Esophagus (tissue), 2 donors: Measurements from ENCODE around the gene PPP1R14B. TPM values are rescaled to one million over a fixed set of nuclear protein-coding genes. Genes with fewer than 3 reads are reported as not detected.

ENCODE experiments used
- H3K27ac ChIP-seq, 2 donors: one replicate each; pipeline ENCODE4 v1.5.1; 2013; ENCODE audit warnings: low read depth in 2 of 2, mild to moderate bottlenecking in 2 of 2, inconsistent platforms in 1 of 2, low read length in 1 of 2, moderate library complexity in 1 of 2
- H3K27me3 ChIP-seq, 2 donors: one replicate each; pipeline ENCODE4 v1.6.1; 2013; ENCODE audit warnings: low read length in 2 of 2, control low read depth in 1 of 2, mild to moderate bottlenecking in 1 of 2; ENCODE audit not compliant: insufficient read depth in 2 of 2, control insufficient read depth in 1 of 2
- H3K36me3 ChIP-seq, 2 donors: one replicate each; pipeline ENCODE4 v1.6.1; 2013; ENCODE audit warnings: low read length in 1 of 2; ENCODE audit not compliant: control insufficient read depth in 2 of 2, insufficient read depth in 2 of 2
- H3K4me1 ChIP-seq, 2 donors: one replicate each; pipeline ENCODE4 v1.6.1; 2013; ENCODE audit warnings: low read length in 1 of 2; ENCODE audit not compliant: control insufficient read depth in 2 of 2, insufficient read depth in 2 of 2
- H3K4me3 ChIP-seq, 2 donors: one replicate each; pipeline ENCODE4 v1.5.1; 2013; ENCODE audit warnings: low read length in 2 of 2, mild to moderate bottlenecking in 2 of 2, low read depth in 1 of 2, moderate library complexity in 1 of 2
- H3K9me3 ChIP-seq, 2 donors: one replicate each; pipeline ENCODE4 v1.6.1; 2013; ENCODE audit warnings: mild to moderate bottlenecking in 2 of 2, low read depth in 1 of 2, low read length in 1 of 2, moderate library complexity in 1 of 2; ENCODE audit not compliant: control insufficient read depth in 2 of 2, insufficient read depth in 1 of 2
- WGBS, 2 donors: extraction: QIAGEN DNeasy Blood & Tissue Kit; methylation state at CpG; one replicate each; pipeline ENCODE4 v1.1.7; 2013; 5-methylcytosine and 5-hydroxymethylcytosine counted together
- polyA plus RNA-seq, 2 donors: library from polyadenylated mRNA; stranded (reverse); fragments of 200-250 nt; gene quantifications; one replicate each; pipeline ENCODE4 v1.2.3, GENCODE V29; 2013
- donor health status: healthy with polysubstance abuse.
- donor health status: Bipolar disorder and iron deficiency.

PPP1R14B gene
- polyA plus RNA-seq, 2 donors, result 211 to 349 TPM

DNA sequence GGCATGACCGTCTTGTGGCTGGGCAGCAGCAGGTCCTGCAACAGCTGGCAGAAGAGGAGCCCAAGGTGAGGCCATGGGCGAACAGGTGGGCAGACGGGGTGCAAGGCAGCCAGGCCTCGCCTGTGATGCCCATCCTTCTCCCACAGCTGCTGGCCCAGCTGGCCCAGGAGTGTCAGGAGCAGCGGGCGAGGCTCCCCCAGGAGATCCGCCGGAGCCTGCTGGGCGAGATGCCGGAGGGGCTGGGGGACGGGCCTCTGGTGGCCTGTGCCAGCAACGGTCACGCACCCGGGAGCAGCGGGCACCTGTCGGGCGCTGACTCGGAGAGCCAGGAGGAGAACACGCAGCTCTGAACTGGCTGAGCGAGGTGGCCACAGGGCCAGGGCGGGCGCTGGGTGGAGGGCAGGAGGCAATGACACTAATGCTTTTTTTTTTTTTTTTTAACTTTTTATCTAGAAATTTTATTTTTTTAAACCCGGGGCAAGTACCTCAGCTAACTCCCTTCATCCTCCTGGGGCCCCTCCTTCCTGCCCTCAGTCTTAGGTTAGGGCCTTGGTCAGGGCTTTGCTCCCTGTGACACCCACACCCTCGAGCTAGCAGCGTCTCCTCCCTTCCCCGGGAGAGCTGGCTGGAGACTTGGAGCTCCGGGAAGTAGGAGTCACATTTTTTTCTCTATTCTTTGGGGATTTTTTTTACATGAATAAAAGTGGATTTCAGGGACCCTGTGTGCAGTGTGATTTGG, 20.6 kb upstream of the PPP1R14B start:
- H3K27ac ChIP-seq, result peak overlapping the region; percentile 96
- no peaks in the 10 kb centered on the region for H3K27me3 ChIP-seq
- WGBS, 2 donors, result 45 to 61% methylated on average over 27 of the region's 27 CpGs
- H3K4me1 ChIP-seq, result peaks cover 4 to 20% of the 10 kb centered on the region in 2 donors
- no peak overlapping the region for H3K4me3 ChIP-seq
- H3K36me3 ChIP-seq, result peaks cover 5 to 39% of the 10 kb centered on the region in 2 donors
- no peaks in the 10 kb centered on the region for H3K9me3 ChIP-seq

DNA sequence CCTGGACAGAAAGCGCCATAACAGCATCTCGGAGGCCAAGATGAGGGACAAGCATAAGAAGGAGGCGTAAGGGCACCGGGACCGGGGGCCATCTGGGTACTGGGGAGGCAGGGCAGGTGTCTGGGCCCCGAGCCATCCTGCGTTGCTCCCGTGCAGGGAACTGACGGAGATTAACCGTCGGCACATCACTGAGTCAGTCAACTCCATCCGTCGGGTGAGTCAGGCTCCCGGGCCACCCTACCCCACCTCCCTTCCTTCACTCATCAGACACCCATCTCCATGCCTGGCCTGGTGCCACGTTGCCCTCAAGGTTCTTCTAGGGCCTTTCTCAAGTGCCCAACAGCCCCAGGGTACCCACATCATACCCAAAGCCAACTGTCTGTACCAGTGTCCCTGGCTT, 19.6 kb upstream of the PPP1R14B start:
- Histone ChIP-seq H3K9me3 (no peaks in the 10 kb centered on the region), H3K4me3 (no peak overlapping the region), H3K27me3 (no peaks in the 10 kb centered on the region), H3K4me1 (peaks cover 4 to 20% of the 10 kb centered on the region in 2 donors), H3K36me3 (peaks cover 5 to 49% of the 10 kb centered on the region in 2 donors), H3K27ac (peak overlapping the region in 1 of 2 donors; percentile 48)
- WGBS, 2 donors, result 81% methylated on average over 15 of the region's 15 CpGs

DNA sequence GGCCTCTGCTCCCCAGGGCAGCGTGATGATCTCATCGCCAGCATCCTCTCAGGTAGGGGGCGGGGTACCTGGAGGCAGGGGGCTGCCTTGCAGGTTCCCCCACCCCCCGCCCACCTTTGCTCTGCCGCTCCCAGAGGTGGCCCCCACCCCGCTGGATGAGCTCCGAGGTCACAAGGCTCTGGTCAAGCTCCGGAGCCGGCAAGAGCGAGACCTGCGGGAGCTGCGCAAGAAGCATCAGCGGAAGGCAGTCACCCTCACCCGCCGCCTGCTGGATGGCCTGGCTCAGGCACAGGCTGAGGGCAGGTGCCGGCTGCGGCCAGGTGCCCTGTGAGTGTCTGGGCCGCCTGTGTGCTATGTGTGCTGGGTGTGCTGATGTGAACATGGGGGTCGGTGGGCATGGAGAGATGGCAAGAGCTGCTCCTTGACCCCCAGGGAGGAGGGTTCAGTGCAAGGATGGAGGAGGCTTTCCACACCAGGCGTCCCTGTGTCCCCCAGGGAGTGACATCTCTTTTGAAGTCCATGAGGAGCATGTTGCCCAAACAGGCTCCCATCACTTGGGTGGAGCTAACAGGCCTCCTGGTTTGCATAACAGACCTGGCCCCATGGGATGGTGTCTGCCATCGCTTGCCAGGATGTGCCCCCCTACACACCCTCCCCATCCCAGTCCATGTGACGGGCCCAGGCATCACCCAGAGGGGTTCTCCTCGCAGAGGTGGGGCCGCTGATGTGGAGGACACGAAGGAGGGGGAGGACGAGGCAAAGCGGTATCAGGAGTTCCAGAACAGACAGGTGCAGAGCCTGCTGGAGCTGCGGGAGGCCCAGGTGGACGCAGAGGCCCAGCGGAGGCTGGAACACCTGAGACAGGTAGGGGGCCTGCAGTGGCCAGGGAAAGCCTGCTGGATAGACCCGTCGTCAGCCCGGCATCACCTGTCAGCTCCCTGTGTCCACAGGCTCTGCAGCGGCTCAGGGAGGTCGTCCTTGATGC, 18.7 kb upstream of the PPP1R14B start:
- peaks cover 7 to 52% of the 10 kb centered on the region in 2 donors for H3K36me3 ChIP-seq
- H3K4me3 ChIP-seq, result no peak overlapping the region
- H3K27me3 ChIP-seq, result no peaks in the 10 kb centered on the region
- no peak overlapping the region for H3K27ac ChIP-seq
- 90 to 91% methylated on average over 35 of the region's 35 CpGs for WGBS, 2 donors
- H3K9me3 ChIP-seq, result no peaks in the 10 kb centered on the region
- peaks cover 4 to 20% of the 10 kb centered on the region in 2 donors for H3K4me1 ChIP-seq

DNA sequence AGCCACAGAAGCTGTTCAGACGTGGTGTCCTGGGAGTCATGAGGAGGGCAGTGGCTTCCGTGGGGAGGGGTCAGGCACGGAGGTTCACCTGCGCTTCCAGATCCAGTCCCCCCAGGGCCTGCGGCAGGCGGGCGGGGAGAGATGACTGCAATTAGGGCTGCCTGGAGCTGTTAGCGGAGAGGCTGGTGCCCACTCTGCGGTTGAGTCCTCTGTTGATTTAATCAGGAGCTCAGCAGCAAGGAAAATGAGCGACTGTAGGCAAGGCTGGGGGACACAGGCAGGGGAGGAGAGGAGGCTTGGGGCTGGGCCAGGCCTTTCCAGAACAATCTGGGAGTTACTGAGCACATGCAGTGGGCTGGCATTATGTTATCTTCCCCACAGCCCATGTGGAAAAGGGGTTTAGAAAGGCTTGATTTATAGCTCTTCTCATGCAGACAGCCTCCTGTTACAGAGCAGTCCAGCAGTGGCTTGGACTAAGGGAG, 17.7 kb upstream of the PPP1R14B start:
- no peak overlapping the region for H3K27ac ChIP-seq

DNA sequence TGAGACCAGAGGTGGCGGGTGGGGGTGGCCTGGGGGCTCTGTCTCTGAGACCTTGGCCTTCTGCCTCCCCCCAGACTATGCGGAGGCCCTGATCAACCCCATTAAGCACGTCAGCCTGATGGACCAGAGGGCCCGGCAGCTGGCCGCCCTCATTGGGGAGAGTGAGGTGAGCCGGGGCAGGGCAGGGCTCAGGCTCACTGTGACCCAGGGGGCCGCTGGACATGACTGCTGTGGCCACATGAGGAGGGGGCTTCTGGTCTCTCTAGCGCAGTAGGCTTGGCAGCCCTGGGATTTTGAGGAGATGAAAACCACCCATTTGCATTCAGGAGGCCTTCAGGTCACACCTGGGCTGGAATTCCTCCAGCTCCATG, 17.2 kb upstream of the PPP1R14B start:
- no peaks in the 10 kb centered on the region for H3K27me3 ChIP-seq
- no peaks in the 10 kb centered on the region for H3K9me3 ChIP-seq
- H3K4me1 ChIP-seq, result peaks cover 4 to 16% of the 10 kb centered on the region in 2 donors
- no peak overlapping the region for H3K4me3 ChIP-seq
- peaks cover 13 to 66% of the 10 kb centered on the region in 2 donors for H3K36me3 ChIP-seq
- H3K27ac ChIP-seq, result no peak overlapping the region
- WGBS, 2 donors, result 93 to 95% methylated on average over 8 of the region's 8 CpGs

More for the DNA sequence above, 17.7 kb upstream of the PPP1R14B start:
- peaks cover 4 to 20% of the 10 kb centered on the region in 2 donors for H3K4me1 ChIP-seq
- H3K36me3 ChIP-seq, result peaks cover 11 to 62% of the 10 kb centered on the region in 2 donors
- H3K9me3 ChIP-seq, result no peaks in the 10 kb centered on the region
- WGBS, 2 donors, result 82 to 92% methylated on average over 10 of the region's 10 CpGs
- no peak overlapping the region for H3K4me3 ChIP-seq
- H3K27me3 ChIP-seq, result no peaks in the 10 kb centered on the region

DNA sequence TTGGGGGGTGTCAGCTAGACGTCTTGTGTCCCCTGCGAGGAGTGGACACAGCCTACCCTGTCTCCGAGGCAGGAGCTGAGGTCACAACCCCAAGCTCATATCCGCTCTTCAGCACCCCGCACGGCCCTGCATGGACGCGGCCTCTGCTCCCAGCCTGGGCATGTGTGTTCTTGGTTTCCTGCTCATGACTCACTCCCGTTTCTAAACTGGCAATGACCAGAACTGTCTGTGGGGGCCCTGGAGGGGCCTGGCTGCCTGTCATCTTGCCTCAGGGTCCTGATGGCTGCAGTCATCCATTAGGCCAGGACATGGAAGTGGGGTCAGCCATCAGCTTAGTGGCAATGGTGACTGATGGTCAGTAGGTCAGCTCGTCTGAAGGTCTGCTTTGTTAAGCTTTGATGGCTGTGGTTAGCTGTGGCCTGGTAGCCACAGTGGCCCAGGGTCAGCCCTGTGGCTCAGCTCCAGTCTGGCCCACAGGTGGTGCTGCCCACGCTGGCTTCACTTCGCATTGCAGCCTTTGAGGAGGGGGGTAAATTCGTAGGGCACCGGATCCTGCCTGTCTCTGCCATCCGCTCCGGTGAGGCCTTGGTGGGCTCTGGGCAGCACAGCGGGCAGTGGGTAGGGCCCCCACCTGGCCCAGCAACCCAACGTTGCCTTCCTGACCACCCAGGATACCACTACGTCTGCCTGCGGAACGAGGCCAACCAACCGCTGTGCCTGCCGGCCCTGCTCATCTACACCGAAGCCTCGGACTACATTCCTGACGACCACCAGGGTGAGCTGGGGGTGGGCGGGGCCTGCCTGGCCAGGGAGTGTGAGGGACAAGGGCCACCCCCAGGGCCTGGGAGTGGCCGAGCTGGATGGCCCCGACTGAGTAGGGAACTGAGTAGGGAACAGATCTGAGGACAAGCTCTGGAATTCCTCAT, 16.5 kb upstream of the PPP1R14B start:
- Histone ChIP-seq H3K9me3 (no peaks in the 10 kb centered on the region), H3K4me1 (peaks cover 0 to 10% of the 10 kb centered on the region in 2 donors), H3K27me3 (no peaks in the 10 kb centered on the region), H3K27ac (no peak overlapping the region), H3K36me3 (peaks cover 15 to 72% of the 10 kb centered on the region in 2 donors), H3K4me3 (no peak overlapping the region)
- WGBS, 2 donors, result 78 to 82% methylated on average over 29 of the region's 29 CpGs

DNA sequence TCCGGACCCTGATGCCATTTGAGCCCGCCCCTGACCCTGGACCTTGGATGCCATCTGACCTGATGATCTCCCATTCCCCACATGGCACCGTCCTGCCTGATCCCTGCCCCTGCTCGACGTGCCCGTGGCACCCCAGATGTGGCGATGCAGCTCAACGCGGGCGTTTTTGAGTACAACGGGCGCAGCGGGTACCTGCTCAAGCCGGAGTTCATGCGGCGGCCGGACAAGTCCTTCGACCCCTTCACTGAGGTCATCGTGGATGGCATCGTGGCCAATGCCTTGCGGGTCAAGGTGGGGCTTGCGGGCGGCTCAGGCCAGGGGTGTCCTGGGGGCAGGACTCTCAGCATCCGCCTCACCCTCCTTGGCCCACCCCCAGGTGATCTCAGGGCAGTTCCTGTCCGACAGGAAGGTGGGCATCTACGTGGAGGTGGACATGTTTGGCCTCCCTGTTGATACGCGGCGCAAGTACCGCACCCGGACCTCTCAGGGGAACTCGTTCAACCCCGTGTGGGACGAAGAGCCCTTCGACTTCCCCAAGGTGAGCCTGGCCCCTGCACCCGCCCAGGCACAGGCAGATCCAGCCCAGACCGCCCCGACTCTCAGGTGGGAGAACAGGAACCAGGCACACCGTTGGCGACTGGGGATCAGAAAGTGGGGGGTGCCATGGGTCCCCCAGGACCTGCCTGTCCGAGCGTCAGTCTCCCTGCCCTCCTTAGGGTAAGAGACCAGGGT, 15.7 kb upstream of the PPP1R14B start:
- Histone ChIP-seq H3K36me3 (peaks cover 15 to 75% of the 10 kb centered on the region in 2 donors), H3K4me3 (no peak overlapping the region), H3K4me1 (peaks cover 0 to 5% of the 10 kb centered on the region in 2 donors), H3K9me3 (no peaks in the 10 kb centered on the region), H3K27ac (no peak overlapping the region), H3K27me3 (no peaks in the 10 kb centered on the region)
- WGBS, 2 donors, result 92% methylated on average over 42 of the region's 42 CpGs

DNA sequence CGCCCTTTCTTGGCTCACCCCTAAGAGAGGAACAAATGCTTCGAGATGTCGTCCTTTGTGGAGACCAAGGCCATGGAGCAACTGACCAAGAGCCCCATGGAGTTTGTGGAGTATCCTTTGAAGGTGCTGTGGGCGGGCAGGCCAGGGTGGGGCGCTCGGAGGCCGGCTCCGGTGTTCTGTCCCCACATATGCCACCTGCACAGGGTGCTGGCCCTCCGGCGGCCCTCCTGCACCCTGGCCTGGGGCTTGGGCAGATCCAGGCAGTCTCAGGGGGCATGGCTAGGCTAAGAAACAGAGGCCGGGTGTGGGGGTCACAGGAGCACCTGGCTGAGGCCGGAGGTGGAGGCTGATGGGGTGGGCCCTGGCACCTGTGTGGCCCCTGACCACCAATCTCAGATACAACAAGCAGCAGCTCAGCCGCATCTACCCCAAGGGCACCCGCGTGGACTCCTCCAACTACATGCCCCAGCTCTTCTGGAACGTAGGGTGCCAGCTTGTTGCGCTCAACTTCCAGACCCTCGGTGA, 14.9 kb upstream of the PPP1R14B start:
- H3K36me3 ChIP-seq, result peaks cover 16 to 73% of the 10 kb centered on the region in 2 donors
- no peaks in the 10 kb centered on the region for H3K27me3 ChIP-seq
- 86 to 88% methylated on average over 18 of the region's 18 CpGs for WGBS, 2 donors

More for the DNA sequence above, 14.9 kb upstream of the PPP1R14B start:
- Histone ChIP-seq H3K27ac (no peak overlapping the region), H3K4me3 (no peak overlapping the region), H3K9me3 (no peaks in the 10 kb centered on the region), H3K4me1 (no peaks in the 10 kb centered on the region)
